Embryonic facial prominence (tissue), 1 donor: Measurements from ENCODE around the gene DNAH3.

ENCODE experiments used
- DNase-seq: peaks from one replicate; pipeline ENCODE4 v3.0.0-alpha.2; 2016; ENCODE audit errors: extremely low spot score

The DNAH3 gene

DNA sequence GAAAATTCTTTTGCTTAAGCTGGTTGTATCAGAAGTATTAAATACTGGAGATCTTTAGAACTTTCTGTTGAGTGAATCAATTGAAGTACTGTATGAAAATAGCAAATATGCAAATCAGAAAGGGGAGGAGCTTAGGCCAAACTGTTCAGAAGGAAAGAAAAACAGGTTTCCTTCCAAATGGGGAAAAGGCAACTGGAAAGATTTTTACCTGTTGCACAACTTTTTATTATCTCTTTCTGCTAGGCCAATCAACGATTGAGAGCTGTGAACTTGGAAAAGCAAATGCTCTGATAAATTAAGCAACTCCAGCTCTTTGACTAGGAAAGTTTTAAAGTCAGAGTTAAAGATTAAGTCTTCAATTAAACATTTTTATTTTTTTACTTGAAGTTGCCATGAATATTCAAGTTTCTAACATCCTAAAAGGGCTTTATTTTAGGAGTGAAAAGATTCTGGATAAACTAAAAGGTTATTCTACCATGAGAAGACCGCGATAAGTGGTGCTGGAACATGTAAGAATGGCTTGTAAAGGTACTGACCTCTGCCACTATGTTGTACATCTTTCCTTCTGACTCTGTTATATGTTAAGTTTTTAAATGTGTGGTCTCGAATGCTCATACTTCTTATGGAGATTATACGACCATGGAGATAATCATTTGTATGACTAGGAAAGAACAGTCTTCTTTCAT is 266.9 kb downstream of the DNAH3 start:
- DNase-seq: no peak
